ENCODE results near the gene FRK.
"Not testable (repeated sequence)": the region's sequence is repeated elsewhere in the genome, so short reads cannot be mapped to it uniquely, and the experiment has no call there.

Gene FRK

GRCh38 chr6:116074732-116075390 lies 14.2 kb upstream of the FRK start:
- no peak for DNase-seq

GRCh38 chr6:116073765-116074440 lies 13.2 kb upstream of the FRK start:
- DNase-seq = no peak

GRCh38 chr6:116072368-116072767 lies 11.7 kb upstream of the FRK start:
- no peak for DNase-seq

GRCh38 chr6:116070616-116071389 lies 10.1 kb upstream of the FRK start:
- DNase-seq = no peak

GRCh38 chr6:116070101-116070500 lies 9.4 kb upstream of the FRK start:
- no peak for DNase-seq

GRCh38 chr6:116066789-116067188 lies 6.1 kb upstream of the FRK start:
- no peak for DNase-seq

GRCh38 chr6:116064666-116065065 lies 4.0 kb upstream of the FRK start:
- DNase-seq = no peak

- DNase-seq = no peak
Observed at GRCh38 chr6:116062496-116062895, 1.8 kb upstream of the FRK start.

- no peak for DNase-seq
Observed at GRCh38 chr6:116059713-116060571, 749 bp downstream of the FRK start.

- DNase-seq = no peak
Observed at GRCh38 chr6:116057766-116058165, 2.9 kb downstream of the FRK start.

GRCh38 chr6:116055513-116055912 lies 5.2 kb downstream of the FRK start:
- DNase-seq = no peak

GRCh38 chr6:116051244-116051643 lies 9.4 kb downstream of the FRK start:
- DNase-seq = no peak

GRCh38 chr6:116050737-116051136 lies 10.0 kb downstream of the FRK start:
- no peak for DNase-seq

GRCh38 chr6:116049321-116049720 lies 11.4 kb downstream of the FRK start:
- DNase-seq = no peak

GRCh38 chr6:116047173-116047933 lies 13.3 kb downstream of the FRK start:
- no peak for DNase-seq

GRCh38 chr6:116046737-116047136 lies 14.0 kb downstream of the FRK start:
- DNase-seq = no peak

- not testable (repeated sequence) for DNase-seq
Observed at GRCh38 chr6:116046272-116046671, 14.4 kb downstream of the FRK start.

GRCh38 chr6:116041934-116042333 lies 18.8 kb downstream of the FRK start:
- no peak for DNase-seq

- no peak for DNase-seq
Observed at GRCh38 chr6:116040993-116041392, 19.7 kb downstream of the FRK start.

- no peak for DNase-seq
Observed at GRCh38 chr6:116036885-116037284, 23.8 kb downstream of the FRK start.

- DNase-seq = no peak
Observed at GRCh38 chr6:116036075-116036773, 24.5 kb downstream of the FRK start.

- no peak for DNase-seq
Observed at GRCh38 chr6:116035616-116036015, 25.1 kb downstream of the FRK start.

All from CD4-positive, alpha-beta T cell treated with Interleukin-6 for 4 hours (primary cell).